DND-41 (cell line): ENCODE measurements around the gene EEF1G.
A peak's percentile ranks its signal among the peaks of the same experiment; 100 is the strongest.

Source experiments
- ATAC-seq: fragments of 200-7000 bp; cut with Tn5 transposase; 3 replicates; pipeline ENCODE4 v1.9.1; 2021; ENCODE audit warnings: low read depth; ENCODE audit not compliant: insufficient read depth
- DNase-seq: peaks from one replicate; pipeline ENCODE4 v3.0.0-alpha.2; 2020
- H2AFZ ChIP-seq: 2 replicates; pipeline ENCODE4 v1.6.0; 2012; ENCODE audit warnings: low read depth, low read length
- H3K27ac ChIP-seq: 2 replicates; pipeline ENCODE4 v1.5.1; 2012; ENCODE audit warnings: low read length, inconsistent platforms
- H3K27me3 ChIP-seq: fragments of 200-600 bp; sonication (generic); 2 replicates; pipeline ENCODE4 v1.6.0; 2012; ENCODE audit warnings: low read length, mild to moderate bottlenecking, inconsistent platforms; ENCODE audit not compliant: insufficient read depth, poor library complexity
- H3K36me3 ChIP-seq: 2 replicates; pipeline ENCODE4 v1.5.1; 2012; ENCODE audit warnings: low read length, inconsistent platforms; ENCODE audit not compliant: insufficient read depth
- H3K4me1 ChIP-seq: 2 replicates; pipeline ENCODE4 v1.5.1; 2012; ENCODE audit warnings: mild to moderate bottlenecking, low read length; ENCODE audit not compliant: insufficient read depth
- H3K4me2 ChIP-seq: 2 replicates; pipeline ENCODE4 v1.6.0; 2012; ENCODE audit warnings: mild to moderate bottlenecking, moderate library complexity, low read length, inconsistent platforms; ENCODE audit not compliant: insufficient read depth
- H3K4me3 ChIP-seq, 2 experiments: fragments of 200-600 bp in 1 of 2; shearing (Covaris generic) in 1 of 2; 2 replicates each; pipeline ENCODE4 v1.5.1; 2012 to 2016; ENCODE audit warnings: inconsistent platforms in 2 of 2, low read length in 2 of 2, mild to moderate bottlenecking in 2 of 2, low read depth in 1 of 2, moderate library complexity in 1 of 2
- H3K79me2 ChIP-seq: 2 replicates; pipeline ENCODE4 v1.6.0; 2012; ENCODE audit warnings: low read length, inconsistent platforms; ENCODE audit not compliant: insufficient read depth
- H3K9ac ChIP-seq: 2 replicates; pipeline ENCODE4 v1.6.0; 2012; ENCODE audit warnings: low read depth, mild to moderate bottlenecking, inconsistent platforms, low read length, moderate library complexity
- H3K9me3 ChIP-seq: 2 replicates; pipeline ENCODE4 v1.5.1; 2012; ENCODE audit warnings: low read length, moderate library complexity, mild to moderate bottlenecking, inconsistent platforms; ENCODE audit not compliant: insufficient read depth, severe bottlenecking
- H4K20me1 ChIP-seq: 2 replicates; pipeline ENCODE4 v1.6.0; 2012; ENCODE audit warnings: low read length; ENCODE audit not compliant: insufficient read depth
- CTCF ChIP-seq: IDR thresholded peaks from 2 replicates; pipeline ENCODE4 v1.5.1; 2012; ENCODE audit warnings: borderline replicate concordance, low read length, moderate library complexity, mild to moderate bottlenecking; ENCODE audit not compliant: poor library complexity, severe bottlenecking; ENCODE audit errors: extremely low read depth
- EZH2 ChIP-seq: IDR thresholded peaks from 3 replicates; pipeline ENCODE4 v1.6.1; 2012; ENCODE audit warnings: borderline replicate concordance, low read depth, mild to moderate bottlenecking, moderate library complexity, low read length, inconsistent platforms; ENCODE audit not compliant: severe bottlenecking

EEF1G gene

GRCh38 chr11:62559204-62559603 lies 14.5 kb downstream of the EEF1G start:
- H3K4me2 ChIP-seq: no peak overlapping the region
- DNase-seq (no peak), ATAC-seq (no peak)
- peaks cover 81% of the 10 kb centered on the region for H3K4me1 ChIP-seq
- H3K9ac ChIP-seq: no peak overlapping the region
- TF ChIP-seq EZH2 (no peak), CTCF (no peak)
- H3K4me3 ChIP-seq: no peak overlapping the region
- H2AFZ ChIP-seq: no peak overlapping the region
- H3K27me3 ChIP-seq: no peaks in the 10 kb centered on the region
- H3K36me3 ChIP-seq: peaks cover 64% of the 10 kb centered on the region
- H4K20me1 ChIP-seq: peaks cover 46% of the 10 kb centered on the region
- H3K79me2 ChIP-seq: peaks cover 16% of the 10 kb centered on the region
- 0 out of 2 replicates have a peak overlapping the region, but pooled peaks have one; percentile 14 for H3K27ac ChIP-seq
- H3K9me3 ChIP-seq: no peaks in the 10 kb centered on the region

- no peak for DNase-seq
- peaks cover 82% of the 10 kb centered on the region for H3K4me1 ChIP-seq
These were observed 15.0 kb downstream of the EEF1G start for GRCh38 chr11:62558669-62559068.

GRCh38 chr11:62556875-62557631 lies 16.6 kb downstream of the EEF1G start:
- TF ChIP-seq EZH2 (no peak), CTCF (no peak)
- Histone ChIP-seq H3K27me3 (no peaks in the 10 kb centered on the region), H3K27ac (peak overlapping the region; percentile 92), H3K4me1 (peaks cover 79% of the 10 kb centered on the region), H3K9me3 (no peaks in the 10 kb centered on the region), H4K20me1 (peaks cover 39% of the 10 kb centered on the region), H3K36me3 (peaks cover 43% of the 10 kb centered on the region), H3K9ac (peak overlapping the region; percentile 46), H2AFZ (no peak overlapping the region), H3K4me3 (no peak overlapping the region), H3K79me2 (peaks cover 6% of the 10 kb centered on the region; the same call in 1 of the 2 replicates), H3K4me2 (peak overlapping the region; percentile 59)
- ATAC-seq (peak; percentile 41), DNase-seq (peak; percentile 72)

More at GRCh38 chr11:62558669-62559068, 15.0 kb downstream of the EEF1G start:
- H3K9ac ChIP-seq: no peak overlapping the region
- ATAC-seq: no peak
- no peaks in the 10 kb centered on the region for H3K27me3 ChIP-seq
- H4K20me1 ChIP-seq: peaks cover 44% of the 10 kb centered on the region
- no peak overlapping the region for H3K4me3 ChIP-seq
- no peak for TF ChIP-seq CTCF
- no peak for TF ChIP-seq EZH2
- peaks cover 10% of the 10 kb centered on the region; the same call in 1 of the 2 replicates for H3K79me2 ChIP-seq
- H3K9me3 ChIP-seq: no peaks in the 10 kb centered on the region
- H2AFZ ChIP-seq: no peak overlapping the region
- H3K27ac ChIP-seq: no peak overlapping the region
- peaks cover 59% of the 10 kb centered on the region for H3K36me3 ChIP-seq
- H3K4me2 ChIP-seq: no peak overlapping the region
